ENCODE measurements around the gene PTPN4.

GRCh38 chr2:119760237-119760955 lies 674 bp downstream of the PTPN4 start:
- TF ChIP-seq EZH2 (IDR thresholded peaks at IDR 0.05; ENCODE audit: low read length, missing control alignments): no peak
- TF ChIP-seq, protein P1, sequence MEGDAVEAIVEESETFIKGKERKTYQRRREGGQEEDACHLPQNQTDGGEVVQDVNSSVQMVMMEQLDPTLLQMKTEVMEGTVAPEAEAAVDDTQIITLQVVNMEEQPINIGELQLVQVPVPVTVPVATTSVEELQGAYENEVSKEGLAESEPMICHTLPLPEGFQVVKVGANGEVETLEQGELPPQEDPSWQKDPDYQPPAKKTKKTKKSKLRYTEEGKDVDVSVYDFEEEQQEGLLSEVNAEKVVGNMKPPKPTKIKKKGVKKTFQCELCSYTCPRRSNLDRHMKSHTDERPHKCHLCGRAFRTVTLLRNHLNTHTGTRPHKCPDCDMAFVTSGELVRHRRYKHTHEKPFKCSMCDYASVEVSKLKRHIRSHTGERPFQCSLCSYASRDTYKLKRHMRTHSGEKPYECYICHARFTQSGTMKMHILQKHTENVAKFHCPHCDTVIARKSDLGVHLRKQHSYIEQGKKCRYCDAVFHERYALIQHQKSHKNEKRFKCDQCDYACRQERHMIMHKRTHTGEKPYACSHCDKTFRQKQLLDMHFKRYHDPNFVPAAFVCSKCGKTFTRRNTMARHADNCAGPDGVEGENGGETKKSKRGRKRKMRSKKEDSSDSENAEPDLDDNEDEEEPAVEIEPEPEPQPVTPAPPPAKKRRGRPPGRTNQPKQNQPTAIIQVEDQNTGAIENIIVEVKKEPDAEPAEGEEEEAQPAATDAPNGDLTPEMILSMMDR (conservative IDR thresholded peaks at IDR 0.05 in 1 of 2, IDR thresholded peaks at IDR 0.05 in 1 of 2; ENCODE audit: low read depth in 1 of 2, low read length in 2 of 2): no peak
